EH (cell line): ENCODE data around the gene MAPK1.
"Not testable (repeated sequence)": the region's sequence is repeated elsewhere in the genome, so short reads cannot be mapped to it uniquely, and the experiment has no call there.

Experiments used
- DNase-seq: peaks from one replicate; pipeline ENCODE4 v3.0.0-alpha.2; 2015; ENCODE audit warnings: low read depth

MAPK1 gene

DNA sequence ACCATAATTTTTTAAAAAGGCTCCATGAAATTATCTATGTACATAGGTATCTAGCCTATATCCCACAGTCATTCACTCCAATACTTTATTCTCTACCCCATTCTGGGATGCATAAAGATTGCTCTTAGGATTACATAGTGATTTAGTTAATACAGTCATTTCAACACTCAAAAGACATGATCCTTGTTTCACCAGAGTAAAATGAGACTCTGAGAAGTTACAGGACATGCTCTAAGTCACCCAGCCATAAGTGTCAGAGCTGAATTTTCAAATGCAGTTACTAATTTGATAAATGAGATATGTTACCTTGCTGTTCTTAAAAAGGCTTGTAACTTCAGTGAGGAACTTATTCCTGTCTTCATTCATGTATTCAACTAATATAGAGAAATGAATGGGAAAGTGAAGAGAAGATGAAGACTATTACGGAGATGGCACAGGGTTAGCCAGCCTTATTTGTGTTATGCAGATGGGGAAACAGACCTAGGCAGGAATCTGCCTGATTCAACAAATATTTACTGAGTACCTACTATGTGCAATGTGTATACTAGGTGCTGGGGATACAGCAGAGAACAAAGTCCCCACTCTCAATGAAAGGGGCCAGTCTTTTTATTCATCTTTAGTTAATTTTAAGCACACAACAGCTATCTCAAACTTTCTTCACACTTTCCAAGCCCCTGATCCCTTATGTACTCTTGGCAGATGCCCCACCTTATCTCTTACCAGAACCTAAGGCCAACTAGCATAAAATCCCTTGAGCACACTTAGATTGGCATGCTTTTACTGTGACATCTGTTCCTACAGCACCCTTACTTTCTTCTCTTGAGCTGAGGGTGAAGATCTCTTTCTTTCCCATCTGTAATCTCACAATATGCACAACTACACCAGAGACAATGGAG is 21.6 kb downstream of the MAPK1 start:
- DNase-seq, result no peak

DNA sequence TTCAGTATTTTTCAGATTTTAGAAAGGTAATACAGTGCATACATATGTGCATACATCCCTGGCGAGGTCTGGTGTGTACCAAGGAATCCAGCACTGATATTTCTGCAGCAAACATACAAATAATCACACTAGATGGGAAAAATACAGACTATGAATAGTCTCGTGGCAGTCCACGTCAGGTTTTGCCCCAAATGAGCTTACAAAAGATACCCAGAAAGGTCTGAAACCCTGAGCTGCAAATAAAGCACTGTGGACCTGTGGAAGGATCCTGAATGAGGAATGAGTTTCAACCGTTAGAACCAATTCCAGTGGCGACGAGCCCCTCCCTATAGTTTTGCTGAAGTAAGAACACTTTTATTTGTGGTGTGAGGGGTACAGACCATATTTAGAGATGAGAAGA is 24.5 kb downstream of the MAPK1 start:
- no peak for DNase-seq

DNA sequence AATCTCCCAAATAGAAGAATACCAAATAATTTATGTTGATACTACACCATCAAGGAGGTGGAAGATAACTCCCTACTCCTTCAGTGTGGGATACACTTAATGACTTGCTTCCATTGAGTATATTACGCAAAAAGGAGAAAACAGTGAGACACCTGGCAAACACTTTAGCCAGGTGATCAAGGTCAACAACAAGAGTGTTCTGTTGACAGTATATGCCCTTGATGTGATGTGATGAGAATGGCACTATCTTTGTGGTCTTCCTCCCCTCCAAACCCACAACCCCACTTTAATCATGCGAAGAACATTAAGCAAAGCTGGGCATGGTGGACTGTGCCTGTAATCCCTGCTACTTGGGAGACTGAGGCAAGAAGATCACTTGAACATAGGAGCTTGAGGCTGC is 26.0 kb downstream of the MAPK1 start:
- no peak for DNase-seq

DNA sequence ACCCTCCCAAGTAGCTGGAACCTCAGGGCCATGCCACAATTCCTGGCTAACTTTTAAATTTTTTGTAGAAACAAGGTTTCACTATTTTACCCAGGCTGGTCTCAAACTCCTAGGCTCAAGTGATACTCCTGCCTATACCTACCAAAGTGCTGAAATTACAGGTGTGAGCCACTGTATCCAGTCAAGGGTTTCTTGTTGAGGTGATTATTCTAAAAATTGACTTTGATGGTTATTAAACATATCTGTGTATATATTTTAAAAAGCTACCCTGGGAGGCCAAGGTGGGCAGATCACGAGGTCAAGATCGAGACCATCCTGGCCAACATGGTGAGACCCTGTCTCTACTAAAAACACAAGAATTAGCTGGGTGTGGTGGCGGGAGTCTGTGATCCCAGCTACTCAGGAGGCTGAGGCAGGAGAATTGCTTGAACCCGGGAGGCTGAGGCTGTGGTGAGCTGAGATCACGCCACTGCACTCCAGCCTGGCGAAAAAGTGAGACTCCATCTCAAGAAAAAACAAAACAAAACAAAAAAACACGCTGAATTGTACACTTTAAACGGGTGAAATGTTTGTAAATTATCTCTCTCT is 27.1 kb downstream of the MAPK1 start:
- DNase-seq, result no peak

DNA sequence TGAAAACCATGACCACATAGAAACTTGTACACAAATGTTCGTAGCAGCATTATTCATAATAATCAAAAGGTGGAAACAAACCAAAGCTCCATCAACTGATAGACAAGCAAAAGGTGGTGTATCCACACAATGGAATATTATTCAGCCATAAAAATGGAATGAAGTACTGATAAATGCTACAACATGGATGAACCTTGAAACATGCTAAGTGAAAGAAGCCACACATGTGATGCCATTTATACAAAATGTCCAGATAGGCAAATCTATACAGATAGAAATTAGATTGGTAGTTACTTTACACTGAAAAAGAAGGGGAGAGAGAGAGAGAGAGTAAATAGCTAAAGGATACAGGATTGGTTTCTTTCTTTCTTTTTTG is 27.7 kb downstream of the MAPK1 start:
- DNase-seq, result no peak

DNA sequence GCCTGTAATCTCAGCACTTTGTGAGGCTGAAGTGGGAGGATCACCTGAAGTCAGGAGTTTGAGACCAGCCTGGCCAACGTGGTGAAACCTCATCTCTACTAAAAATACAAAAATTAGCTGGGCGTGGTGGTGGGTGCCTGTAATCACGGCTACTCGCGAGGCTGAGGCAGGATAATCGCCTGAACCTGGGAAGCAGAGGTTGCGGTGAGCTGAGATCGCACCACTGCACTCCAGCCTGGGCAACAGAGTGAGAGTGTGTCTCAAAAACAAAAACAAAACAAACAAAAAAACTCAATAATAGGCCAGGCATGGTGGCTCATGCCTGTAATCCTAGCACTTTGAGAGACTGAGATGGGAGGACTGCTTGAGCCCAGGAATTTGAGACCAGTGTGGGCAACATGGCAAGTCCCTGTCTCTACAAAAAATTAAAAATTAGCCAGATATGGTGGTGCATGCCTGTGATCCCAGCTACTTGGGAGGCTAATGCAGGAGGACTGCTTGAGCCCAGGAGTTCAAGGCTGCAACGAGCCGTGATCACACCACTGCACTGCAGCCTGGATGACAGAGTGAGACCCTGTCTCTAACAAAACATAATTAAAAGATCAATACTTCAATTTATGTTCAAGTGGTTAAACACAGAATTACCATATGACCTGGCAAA is 28.2 kb downstream of the MAPK1 start:
- not testable (repeated sequence) for DNase-seq

DNA sequence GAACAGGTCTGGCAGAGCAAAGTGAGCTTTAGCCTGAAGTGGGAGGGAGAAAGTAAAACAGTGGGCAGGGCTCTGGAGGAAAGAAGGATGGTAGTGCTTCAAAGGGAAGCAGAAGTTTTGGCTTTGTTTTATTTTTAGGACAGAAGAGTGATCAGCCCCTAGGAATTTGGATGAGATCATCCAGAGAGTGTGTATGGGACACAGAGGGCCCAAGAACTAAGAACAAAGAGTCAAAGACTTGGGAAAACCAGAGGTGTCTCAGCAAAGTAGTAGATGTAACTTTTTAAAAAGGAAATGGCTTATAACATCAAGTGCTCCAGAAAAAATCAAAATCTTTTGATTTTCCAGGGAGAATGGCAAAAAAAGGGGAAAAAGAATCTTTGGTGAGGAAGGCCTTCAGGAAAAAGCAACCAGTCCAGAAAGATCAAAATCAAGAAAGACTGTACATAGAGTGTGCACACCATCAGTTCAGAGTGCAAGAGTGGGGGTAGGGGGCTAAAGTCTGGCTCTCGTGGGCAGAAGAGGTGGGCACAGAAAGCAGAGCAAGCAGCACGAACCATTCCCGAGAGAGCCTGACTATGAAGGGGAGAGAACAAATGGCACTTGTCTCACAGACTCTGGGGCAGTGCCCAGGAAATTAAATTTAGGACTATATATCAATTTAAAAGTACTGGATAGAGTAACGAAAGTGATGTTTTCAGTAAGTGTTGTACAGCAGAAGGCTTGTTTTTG is 30.0 kb downstream of the MAPK1 start:
- DNase-seq, result peak; percentile 93

DNA sequence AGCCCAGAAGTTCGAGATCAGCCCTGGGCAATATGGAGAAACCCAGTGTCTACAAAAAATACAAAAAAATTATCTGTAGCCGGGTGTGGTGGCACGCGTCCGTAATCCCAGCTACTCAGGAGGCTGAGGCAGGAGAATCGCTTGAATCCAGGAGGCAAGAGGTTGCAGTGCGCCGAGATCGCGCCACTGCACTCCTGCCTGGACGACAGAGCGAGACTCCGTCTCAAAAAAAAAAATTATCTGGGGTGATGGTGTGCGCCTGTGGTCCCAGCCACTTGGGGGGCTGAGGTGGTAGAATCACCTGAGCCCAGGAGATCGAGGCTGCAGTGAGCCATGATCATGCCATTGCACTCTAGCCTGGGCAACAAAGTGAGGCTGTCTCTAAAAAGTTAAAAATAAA is 31.0 kb downstream of the MAPK1 start:
- DNase-seq, result not testable (repeated sequence)

DNA sequence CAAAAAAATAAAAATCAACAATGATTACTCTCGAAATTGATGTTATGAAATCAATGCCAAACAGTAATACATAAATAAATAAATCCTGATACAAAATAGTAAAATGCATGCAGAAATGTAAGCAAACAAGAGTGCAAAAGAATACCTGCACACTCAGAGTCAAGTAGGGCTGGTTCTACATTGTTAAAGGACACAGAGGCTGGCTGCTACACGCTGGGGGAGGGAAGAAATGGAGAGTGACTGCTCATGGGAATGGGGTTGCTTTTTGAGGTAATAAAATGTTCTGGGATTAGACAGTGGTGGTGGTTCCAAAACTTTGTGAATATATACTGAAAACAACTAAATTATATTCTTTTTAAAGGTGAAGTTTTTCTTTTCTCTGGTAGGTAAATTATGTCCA is 32.1 kb downstream of the MAPK1 start:
- DNase-seq, result no peak

DNA sequence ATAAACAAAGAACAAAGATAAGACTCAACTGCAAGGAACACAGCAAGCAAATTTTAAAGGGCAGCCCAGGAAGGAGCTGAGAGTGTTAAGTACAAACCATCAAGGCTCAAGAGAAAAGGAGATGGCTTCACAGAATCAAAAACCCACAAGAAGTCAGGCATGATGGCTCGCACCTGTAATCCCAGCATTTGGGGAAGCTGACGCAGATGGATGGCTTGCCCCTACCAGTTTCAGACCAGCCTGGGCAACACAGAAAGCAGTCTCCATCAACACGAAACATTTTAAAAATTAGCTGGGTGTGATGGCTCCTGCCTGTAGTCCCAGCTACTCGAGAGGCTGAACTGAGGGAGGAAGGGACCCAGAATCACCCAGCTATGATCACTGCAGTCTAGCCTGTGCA is 32.6 kb downstream of the MAPK1 start:
- DNase-seq, result no peak

DNA sequence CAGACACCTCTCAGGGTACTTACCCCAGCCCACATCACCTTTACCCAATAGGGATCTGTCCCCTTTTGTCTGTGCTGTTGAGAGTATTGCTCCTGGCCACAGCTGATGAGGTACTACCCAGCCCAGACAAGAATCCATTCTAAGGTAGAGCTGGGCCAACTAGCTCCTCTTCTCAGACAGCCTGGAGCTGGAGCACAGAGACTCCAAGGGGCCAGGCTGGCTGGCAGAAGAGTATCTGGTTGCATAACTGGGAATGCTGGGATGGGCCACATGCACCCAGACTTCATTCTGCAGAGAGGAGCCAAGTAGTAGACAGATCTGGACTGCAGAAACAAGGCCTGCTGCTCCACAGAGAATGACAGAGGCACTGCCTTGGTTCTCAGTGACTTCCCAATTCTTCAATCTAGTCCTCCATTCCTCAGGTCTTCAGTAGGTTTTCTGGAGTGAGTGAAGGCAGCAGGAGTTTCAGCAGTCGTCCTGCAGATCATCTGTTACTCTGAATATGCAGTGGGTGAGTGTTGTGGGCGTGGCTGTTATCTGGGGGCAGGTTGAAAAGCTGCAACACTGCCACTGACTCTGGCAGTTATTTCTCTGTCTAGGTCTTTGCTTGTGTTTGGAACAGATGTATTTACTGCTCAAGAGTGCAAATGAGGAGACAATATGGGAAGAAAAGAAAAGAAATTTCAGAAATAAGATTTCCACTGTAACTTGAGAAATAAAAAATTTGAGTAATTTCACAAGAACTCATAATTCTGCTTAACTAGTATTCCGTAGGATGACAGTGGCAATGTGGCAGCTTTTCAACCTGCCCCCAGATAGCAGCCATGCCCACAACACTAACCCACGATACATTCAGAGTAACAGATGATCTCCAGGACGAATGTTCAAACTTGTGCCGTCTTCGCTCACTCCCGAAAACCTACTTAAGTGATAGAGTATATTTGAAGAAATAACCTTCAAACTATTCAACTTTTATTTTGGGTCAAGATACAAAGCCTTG is 34.9 kb downstream of the MAPK1 start:
- DNase-seq, result peak; percentile 34

DNA sequence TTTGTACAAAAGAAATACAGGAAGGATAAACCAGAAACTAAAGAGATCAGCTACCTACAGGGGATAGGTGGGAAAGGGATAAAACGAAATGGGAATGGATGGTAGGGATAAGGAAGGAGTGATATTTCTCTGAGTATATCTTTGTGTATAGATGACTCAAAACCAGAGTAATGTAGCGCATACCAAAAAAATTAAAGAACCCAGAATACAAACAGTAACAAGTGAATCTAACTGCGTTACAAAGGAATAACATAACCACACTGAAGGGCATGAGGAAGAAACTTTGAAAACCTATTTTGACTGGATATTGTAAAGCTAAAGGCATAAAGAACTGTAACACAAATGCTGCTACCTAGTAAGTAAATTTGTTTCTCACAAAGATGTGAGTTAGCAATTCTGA is 37.9 kb downstream of the MAPK1 start:
- peak; percentile 15 for DNase-seq

DNA sequence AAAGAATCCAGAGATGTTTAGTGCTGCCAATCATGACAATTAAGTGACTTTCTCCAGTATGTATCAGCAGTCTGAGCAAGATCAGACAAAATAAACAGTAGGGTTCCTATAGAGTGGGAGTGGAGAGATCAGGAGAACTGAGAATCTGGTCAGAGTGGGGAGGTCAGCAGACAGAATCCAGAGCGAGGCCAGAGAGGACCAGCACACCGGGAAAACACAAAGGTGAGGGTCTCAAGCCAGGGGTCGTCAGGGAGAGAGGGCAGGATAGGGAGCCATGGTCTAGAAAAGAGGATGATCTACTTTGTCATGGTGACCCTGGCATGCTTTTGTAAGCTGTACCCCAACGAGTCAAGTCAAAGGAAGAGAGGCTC is 39.2 kb downstream of the MAPK1 start:
- no peak for DNase-seq

DNA sequence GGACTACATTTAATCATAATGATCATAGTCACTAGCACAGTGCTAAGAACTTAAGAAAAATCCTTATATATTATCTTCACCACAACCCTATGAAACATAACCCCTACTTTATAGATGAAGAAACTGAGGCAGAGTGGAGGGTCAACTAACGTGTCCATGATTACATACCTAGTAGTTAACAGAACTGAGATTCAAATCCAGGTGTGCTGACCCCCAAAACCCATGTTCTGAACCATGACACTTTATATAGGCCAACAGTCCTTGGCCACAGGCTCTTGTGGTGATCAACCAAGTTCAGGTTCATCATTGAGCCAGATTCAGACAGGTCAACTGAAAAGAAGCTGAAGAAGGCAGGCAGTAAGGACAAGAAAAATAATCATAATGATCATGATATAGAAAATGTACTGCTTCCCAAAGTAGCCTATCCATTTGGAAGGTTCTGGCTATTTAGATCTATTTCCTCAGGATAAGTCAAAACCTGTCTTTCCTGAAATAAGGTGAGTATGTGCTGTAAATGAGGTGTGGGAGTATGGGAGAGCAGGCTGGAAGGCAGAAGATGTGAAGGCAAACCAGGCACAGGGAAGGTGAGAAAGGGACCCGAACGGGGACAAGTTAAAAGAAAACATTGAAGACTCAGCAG is 39.7 kb downstream of the MAPK1 start:
- DNase-seq, result no peak

DNA sequence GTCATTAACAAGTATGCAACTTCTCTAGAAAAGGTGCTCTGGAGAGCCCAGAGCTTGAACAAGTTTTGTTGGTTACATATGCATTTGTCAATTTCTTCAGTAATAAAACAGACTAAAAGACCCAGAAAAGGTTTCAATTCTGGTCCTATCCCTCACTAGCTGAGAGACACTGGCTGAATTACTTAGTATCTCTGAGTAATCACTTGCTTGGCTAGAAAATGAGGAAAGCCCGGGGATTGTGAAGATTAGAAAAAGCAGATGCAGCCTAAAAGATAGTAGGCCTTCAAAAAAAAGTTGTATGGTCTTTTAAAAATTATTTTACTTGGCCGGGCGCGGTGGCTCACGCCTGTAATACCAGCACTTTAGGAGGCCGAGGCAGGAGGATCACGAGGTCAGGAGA is 41.2 kb downstream of the MAPK1 start:
- no peak for DNase-seq

DNA sequence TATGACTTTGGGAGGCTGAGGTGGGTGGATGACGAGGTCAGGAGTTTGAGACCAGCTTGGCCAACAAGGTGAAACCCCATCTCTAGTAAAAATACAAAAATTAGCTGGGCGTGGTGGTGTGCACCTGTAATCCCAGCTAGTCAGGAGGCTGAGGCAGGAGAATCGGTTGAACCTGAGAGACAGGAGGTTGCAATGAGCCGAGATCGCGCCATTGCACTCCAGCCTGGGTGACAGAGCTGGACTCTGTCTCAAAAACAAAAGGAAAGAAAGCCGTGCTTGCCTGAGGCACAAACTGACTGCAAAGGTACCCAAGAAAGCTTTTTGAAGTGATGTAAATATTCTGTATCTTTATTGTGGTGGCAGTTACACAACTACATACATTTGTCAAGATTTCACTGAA is 42.5 kb downstream of the MAPK1 start:
- DNase-seq, result not testable (repeated sequence)

DNA sequence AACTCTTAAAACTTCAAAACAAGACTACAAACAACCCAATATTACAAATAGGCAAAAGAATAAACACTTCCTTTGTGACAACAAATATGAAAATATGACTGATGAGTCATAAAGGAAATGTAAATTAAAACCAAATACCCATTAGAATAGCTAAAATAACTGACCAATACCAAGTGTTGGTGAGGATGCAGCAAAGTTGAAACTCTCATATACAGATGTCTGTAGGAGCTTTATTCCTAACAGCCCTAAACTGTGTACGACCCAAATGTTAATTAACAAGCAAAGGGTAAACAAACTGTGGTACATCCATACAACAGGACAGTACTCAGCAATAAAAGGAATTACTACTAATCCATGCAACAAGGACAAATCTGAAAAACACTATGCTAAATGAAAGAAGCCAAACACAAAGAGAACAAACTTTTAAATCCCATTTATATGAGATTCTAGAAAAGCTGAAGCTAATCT is 43.0 kb downstream of the MAPK1 start:
- no peak for DNase-seq

DNA sequence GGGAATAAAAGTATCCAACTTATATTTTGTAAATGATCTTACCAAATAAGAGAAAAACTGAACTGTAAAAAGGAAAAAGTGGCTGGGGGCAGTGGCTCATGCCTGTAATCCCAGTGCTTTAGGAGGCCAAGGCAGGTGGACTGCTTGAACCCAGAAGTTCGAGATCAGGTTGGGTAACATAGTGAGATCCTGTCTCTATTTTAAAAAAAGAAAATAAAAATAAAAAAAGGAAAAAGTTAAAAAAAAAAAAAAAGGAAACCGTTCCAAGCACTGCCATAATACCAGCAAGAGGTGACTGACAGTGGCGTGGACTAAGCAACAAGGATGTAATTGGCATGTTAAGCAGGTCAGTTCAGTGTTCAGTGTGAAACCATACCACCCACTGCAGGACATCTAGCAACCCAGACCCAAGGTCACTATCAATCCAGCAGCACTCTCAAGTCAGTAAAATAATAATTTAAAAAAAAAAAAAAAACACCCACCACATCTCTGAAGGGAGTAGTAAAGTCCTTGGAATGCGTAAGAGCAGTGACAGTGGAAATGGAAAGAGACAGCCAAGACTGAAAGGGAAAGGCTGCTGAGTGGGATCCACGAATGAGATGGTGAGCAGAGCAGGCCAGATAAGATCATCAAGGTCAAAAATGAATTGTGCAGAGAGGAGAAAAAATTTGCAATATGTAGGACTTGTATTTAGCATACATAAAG is 43.6 kb downstream of the MAPK1 start:
- DNase-seq, result peak; percentile 84

DNA sequence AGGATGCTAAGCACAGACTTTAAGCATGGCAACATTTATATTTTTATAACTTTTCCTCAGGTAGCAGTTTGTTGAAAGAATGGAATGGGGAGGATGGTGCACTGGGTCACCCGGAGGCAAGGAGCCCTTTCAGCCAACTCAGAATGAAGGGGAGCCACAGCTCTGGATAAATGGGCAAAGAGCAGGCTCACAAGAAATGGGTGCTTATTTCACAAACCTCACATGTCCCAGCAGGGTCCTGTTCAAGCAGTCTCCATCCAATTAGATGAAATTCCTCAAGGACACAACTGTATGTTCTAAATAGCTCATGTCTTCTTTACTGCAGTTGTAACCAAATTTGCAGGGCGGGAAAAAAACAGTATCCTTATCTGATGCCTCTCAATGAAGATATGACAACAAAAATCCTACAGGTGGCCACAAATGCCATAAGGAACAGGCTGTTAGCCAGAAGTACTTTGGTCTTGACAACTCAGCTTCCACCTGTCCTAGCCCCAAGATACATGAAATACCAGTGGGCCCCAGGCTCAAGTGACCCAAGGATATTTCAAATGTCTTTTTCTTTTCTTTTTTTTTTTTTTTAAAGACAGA is 48.2 kb downstream of the MAPK1 start:
- no peak for DNase-seq
